T-helper 22 cell (primary cell): Measurements from ENCODE around the gene HOXC9.
"Not testable (repeated sequence)": the region's sequence is repeated elsewhere in the genome, so short reads cannot be mapped to it uniquely, and the experiment has no call there.

ENCODE experiments used
- DNase-seq: peaks from one replicate; pipeline ENCODE4 v3.0.0-alpha.2; 2020; ENCODE audit warnings: low read depth

The HOXC9 gene

GRCh38 chr12:54040148-54040494, 40.2 kb downstream of the HOXC9 start:
- DNase-seq, result no peak

- DNase-seq, result no peak
These were observed 40.7 kb downstream of the HOXC9 start for GRCh38 chr12:54040648-54041047.

GRCh38 chr12:54041097-54041690, 41.2 kb downstream of the HOXC9 start:
- no peak for DNase-seq

GRCh38 chr12:54042033-54042432, 42.1 kb downstream of the HOXC9 start:
- not testable (repeated sequence) for DNase-seq

- no peak for DNase-seq
These were observed 43.3 kb downstream of the HOXC9 start for GRCh38 chr12:54042970-54043853.

GRCh38 chr12:54044425-54045103, 44.6 kb downstream of the HOXC9 start:
- DNase-seq, result no peak

- DNase-seq, result no peak
These were observed 45.4 kb downstream of the HOXC9 start for GRCh38 chr12:54045401-54045800.

GRCh38 chr12:54045868-54046521, 46.0 kb downstream of the HOXC9 start:
- DNase-seq, result no peak

GRCh38 chr12:54046809-54047159, 46.8 kb downstream of the HOXC9 start:
- DNase-seq, result no peak

- no peak for DNase-seq
These were observed 47.4 kb downstream of the HOXC9 start for GRCh38 chr12:54047160-54047963.

GRCh38 chr12:54047964-54048303, 48.0 kb downstream of the HOXC9 start:
- no peak for DNase-seq

- no peak for DNase-seq
These were observed 48.6 kb downstream of the HOXC9 start for GRCh38 chr12:54048406-54049093.

GRCh38 chr12:54049108-54049507, 49.1 kb downstream of the HOXC9 start:
- no peak for DNase-seq

GRCh38 chr12:54050482-54050810, 50.5 kb downstream of the HOXC9 start:
- DNase-seq, result no peak

- no peak for DNase-seq
These were observed 51.3 kb downstream of the HOXC9 start for GRCh38 chr12:54051026-54051842.

- no peak for DNase-seq
These were observed 52.0 kb downstream of the HOXC9 start for GRCh38 chr12:54051874-54052437.

- no peak for DNase-seq
These were observed 52.6 kb downstream of the HOXC9 start for GRCh38 chr12:54052438-54053002.
